Hepatocyte (in vitro differentiated cells): Measurements from ENCODE around the gene MYO18B. TPM values are rescaled to one million over a fixed set of nuclear protein-coding genes. Genes with fewer than 3 reads are reported as not detected.

Experiments
- DNase-seq: peaks from one replicate; pipeline ENCODE4 v3.0.0-alpha.2; 2016; ENCODE audit warnings: low spot score
- H2AFZ ChIP-seq: fragments of 200-600 bp; sonication (generic); 2 replicates; pipeline ENCODE4 v1.6.0; 2016; ENCODE audit warnings: antibody characterized with exemption, mild to moderate bottlenecking
- H3K27ac ChIP-seq: fragments of 200-600 bp; sonication (generic); 2 replicates; pipeline ENCODE4 v1.5.1; 2016; ENCODE audit warnings: mild to moderate bottlenecking
- H3K27me3 ChIP-seq: fragments of 200-600 bp; sonication (generic); 2 replicates; pipeline ENCODE4 v1.6.1; 2016
- H3K36me3 ChIP-seq: fragments of 200-600 bp; sonication (generic); replicated peaks from 2 replicates; pipeline ENCODE4 v1.5.1; 2016; ENCODE audit warnings: low read depth; ENCODE audit not compliant: insufficient read depth
- H3K4me1 ChIP-seq: fragments of 200-600 bp; sonication (generic); 2 replicates; pipeline ENCODE4 v1.5.1; 2016; ENCODE audit warnings: mild to moderate bottlenecking, moderate library complexity; ENCODE audit not compliant: insufficient read depth
- H3K4me2 ChIP-seq: fragments of 200-600 bp; sonication (generic); 2 replicates; pipeline ENCODE4 v1.6.0; 2016
- H3K4me3 ChIP-seq: fragments of 200-600 bp; sonication (generic); 2 replicates; pipeline ENCODE4 v1.5.1; 2016; ENCODE audit warnings: mild to moderate bottlenecking
- H3K79me2 ChIP-seq: fragments of 200-600 bp; sonication (generic); 2 replicates; pipeline ENCODE4 v1.6.0; 2017; ENCODE audit warnings: mild to moderate bottlenecking
- H3K9me2 ChIP-seq: fragments of 200-600 bp; sonication (generic); replicated peaks from 2 replicates; pipeline ENCODE4 v1.6.0; 2017; ENCODE audit warnings: mild to moderate bottlenecking; ENCODE audit not compliant: insufficient read depth
- H3K9me3 ChIP-seq: fragments of 200-600 bp; sonication (generic); 2 replicates; pipeline ENCODE4 v1.5.1; 2016; ENCODE audit warnings: low read depth, mild to moderate bottlenecking
- H4K20me1 ChIP-seq: fragments of 200-600 bp; sonication (generic); 2 replicates; pipeline ENCODE4 v1.6.0; 2016; ENCODE audit warnings: mild to moderate bottlenecking; ENCODE audit not compliant: insufficient read depth, poor library complexity, severe bottlenecking
- EZH2 ChIP-seq: fragments of 200-600 bp; sonication (generic); IDR thresholded peaks from 2 replicates; pipeline ENCODE4 v1.6.1; 2016; ENCODE audit warnings: antibody characterized with exemption, mild to moderate bottlenecking, borderline replicate concordance
- EZH2phosphoT487 ChIP-seq: fragments of 200-600 bp; sonication (generic); IDR thresholded peaks from one replicate; pipeline ENCODE4 v1.6.1; 2018; ENCODE audit warnings: antibody characterized with exemption, mild to moderate bottlenecking, low read depth, moderate library complexity; ENCODE audit not compliant: unreplicated experiment, severe bottlenecking
- WGBS: methylation state at CpG from one replicate; pipeline ENCODE4 v1.1.6; 2016; ENCODE audit warnings: low lambda C conversion rate; ENCODE audit errors: missing lambda C conversion rate; 5-methylcytosine and 5-hydroxymethylcytosine counted together
- polyA plus RNA-seq: library from polyadenylated mRNA; unstranded; fragments of >200 nt; fragmentation: Nextera tagmentation; extraction: Ambion mirVana; gene quantifications from 2 replicates; pipeline ENCODE4 v1.2.1, GENCODE V29; 2016
- total RNA-seq: library from RNA; depleted of rRNA; stranded (reverse); fragments of >200 nt; gene quantifications from 2 replicates; pipeline ENCODE4 v1.2.3, GENCODE V29; 2014
- TF ChIP-seq, protein P1 (sequence below): fragments of 200-600 bp; sonication (generic); IDR thresholded peaks from 2 replicates; pipeline ENCODE4 v1.5.1; 2016; ENCODE audit warnings: antibody characterized with exemption, mild to moderate bottlenecking; ENCODE audit not compliant: poor library complexity

The MYO18B gene
- total and polyA plus RNA-seq, 2 experiments from 2014 or later, result 0.23 TPM; not detected in 1

DNA sequence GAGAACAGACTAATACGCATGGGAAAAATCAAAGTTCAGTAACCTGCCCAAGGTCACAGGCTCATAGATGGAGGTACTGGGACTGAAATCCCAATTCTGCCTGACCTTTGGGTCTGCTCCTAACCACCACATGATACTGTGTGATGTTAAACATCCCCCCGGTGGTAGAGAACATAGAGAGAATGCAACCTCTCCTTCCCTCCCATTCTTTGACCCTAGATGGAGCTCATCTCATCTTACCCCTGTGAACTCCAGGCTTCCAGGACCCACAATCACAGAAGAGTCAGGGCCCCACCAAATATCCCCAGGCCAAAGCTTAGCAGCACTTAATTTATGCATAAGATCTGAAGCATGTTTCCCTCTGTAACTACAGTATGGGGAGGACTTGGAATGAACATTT, 198.5 kb downstream of the MYO18B start:
- Histone ChIP-seq H3K36me3 (no peaks in the 10 kb centered on the region), H3K9me3 (no peaks in the 10 kb centered on the region), H2AFZ (no peak overlapping the region), H3K4me2 (no peak overlapping the region), H4K20me1 (no peaks in the 10 kb centered on the region), H3K4me1 (no peaks in the 10 kb centered on the region), H3K4me3 (no peak overlapping the region), H3K27me3 (no peaks in the 10 kb centered on the region), H3K27ac (no peak overlapping the region), H3K9me2 (no peaks in the 10 kb centered on the region), H3K79me2 (no peaks in the 10 kb centered on the region)
- DNase-seq, result no peak
- TF ChIP-seq EZH2phosphoT487 (no peak), EZH2 (no peak)
- TF ChIP-seq, protein P1, sequence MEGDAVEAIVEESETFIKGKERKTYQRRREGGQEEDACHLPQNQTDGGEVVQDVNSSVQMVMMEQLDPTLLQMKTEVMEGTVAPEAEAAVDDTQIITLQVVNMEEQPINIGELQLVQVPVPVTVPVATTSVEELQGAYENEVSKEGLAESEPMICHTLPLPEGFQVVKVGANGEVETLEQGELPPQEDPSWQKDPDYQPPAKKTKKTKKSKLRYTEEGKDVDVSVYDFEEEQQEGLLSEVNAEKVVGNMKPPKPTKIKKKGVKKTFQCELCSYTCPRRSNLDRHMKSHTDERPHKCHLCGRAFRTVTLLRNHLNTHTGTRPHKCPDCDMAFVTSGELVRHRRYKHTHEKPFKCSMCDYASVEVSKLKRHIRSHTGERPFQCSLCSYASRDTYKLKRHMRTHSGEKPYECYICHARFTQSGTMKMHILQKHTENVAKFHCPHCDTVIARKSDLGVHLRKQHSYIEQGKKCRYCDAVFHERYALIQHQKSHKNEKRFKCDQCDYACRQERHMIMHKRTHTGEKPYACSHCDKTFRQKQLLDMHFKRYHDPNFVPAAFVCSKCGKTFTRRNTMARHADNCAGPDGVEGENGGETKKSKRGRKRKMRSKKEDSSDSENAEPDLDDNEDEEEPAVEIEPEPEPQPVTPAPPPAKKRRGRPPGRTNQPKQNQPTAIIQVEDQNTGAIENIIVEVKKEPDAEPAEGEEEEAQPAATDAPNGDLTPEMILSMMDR, result no peak
- WGBS, result 82% methylated on average over 2 of the region's 2 CpGs

DNA sequence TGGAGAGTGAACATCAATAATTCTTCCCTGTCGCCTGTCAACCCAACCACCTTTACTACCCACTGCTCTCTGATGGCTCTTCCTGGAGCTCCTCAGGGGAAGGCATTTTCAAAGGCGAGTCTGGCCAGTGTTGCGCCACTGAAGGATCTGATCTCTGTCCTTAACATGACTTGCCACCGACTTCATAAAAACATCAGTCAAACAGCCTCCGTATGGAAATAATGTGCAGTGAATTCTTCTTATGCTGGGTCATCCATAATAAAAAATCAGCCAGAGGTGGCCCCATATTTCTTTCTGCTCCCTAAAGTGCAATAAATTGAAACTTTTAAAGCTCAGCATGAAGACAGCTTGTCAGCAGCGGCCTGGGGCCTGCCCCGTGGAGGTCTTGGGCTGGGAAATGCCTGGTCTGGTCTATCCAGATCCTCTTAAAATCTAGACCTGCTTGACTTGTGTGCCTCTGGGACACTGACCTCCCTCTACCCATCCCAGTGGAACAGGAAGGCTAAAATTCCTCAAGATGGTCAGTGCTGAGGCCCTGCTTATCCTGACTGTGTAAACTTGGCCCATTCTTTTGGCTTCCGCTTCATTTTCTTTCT, 199.5 kb downstream of the MYO18B start:
- TF ChIP-seq, protein P1, result no peak
- no peak for TF ChIP-seq EZH2
- TF ChIP-seq EZH2phosphoT487, result no peak
- no peaks in the 10 kb centered on the region for H3K4me1 ChIP-seq
- no peak overlapping the region for H3K4me2 ChIP-seq
- no peaks in the 10 kb centered on the region for H3K27me3 ChIP-seq
- no peak overlapping the region for H3K4me3 ChIP-seq
- 47% methylated on average over 8 of the region's 8 CpGs for WGBS
- no peaks in the 10 kb centered on the region for H3K9me3 ChIP-seq
- no peaks in the 10 kb centered on the region for H3K79me2 ChIP-seq
- DNase-seq, result no peak
- H4K20me1 ChIP-seq, result no peaks in the 10 kb centered on the region
- H3K36me3 ChIP-seq, result no peaks in the 10 kb centered on the region
- H3K9me2 ChIP-seq, result no peaks in the 10 kb centered on the region
- no peak overlapping the region for H2AFZ ChIP-seq
- no peak overlapping the region for H3K27ac ChIP-seq

DNA sequence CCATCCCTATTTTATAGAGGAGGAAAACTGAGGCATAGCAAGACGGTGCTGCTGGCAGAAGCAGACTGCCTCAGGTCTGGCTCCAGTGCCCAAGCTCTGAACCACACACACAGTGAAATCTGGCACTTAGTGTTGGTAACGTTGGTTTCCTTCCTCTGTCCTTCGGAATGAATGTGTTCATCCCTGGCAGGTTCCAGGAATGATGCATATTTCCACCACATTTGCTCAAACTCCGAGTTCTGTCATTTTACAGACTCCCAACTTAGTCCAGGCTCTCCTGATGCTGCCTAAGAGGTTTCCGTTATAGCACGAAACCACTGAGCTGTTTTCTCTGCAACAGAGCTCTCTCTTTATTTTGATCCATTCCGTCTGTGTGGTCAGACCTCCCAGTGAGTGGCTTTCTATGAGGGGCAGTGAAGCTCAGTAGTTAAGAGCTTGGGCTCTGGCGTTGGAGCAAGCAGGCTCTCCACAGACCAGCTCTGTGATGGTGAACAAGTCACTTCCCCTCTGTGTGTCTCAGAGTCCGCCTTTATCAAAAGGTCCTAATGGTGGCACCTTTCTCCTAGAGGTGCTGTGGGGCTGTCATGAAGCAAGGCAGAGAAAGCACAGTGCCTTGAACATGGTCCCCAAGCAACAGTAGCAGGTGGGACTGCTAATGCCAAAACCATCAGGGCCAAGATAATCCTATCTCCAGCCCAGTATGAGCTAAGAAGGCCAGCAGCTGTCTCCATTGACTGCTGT, 200.3 kb downstream of the MYO18B start:
- H2AFZ ChIP-seq, result no peak overlapping the region
- no peak overlapping the region for H3K4me3 ChIP-seq
- DNase-seq, result no peak
- no peaks in the 10 kb centered on the region for H3K79me2 ChIP-seq
- no peaks in the 10 kb centered on the region for H4K20me1 ChIP-seq
- H3K27ac ChIP-seq, result no peak overlapping the region
- no peak for TF ChIP-seq EZH2phosphoT487
- no peaks in the 10 kb centered on the region for H3K27me3 ChIP-seq
- H3K4me1 ChIP-seq, result no peaks in the 10 kb centered on the region
- H3K9me3 ChIP-seq, result no peaks in the 10 kb centered on the region
- no peak overlapping the region for H3K4me2 ChIP-seq
- no peaks in the 10 kb centered on the region for H3K9me2 ChIP-seq
- no peaks in the 10 kb centered on the region for H3K36me3 ChIP-seq
- WGBS, result 84% methylated on average over 9 of the region's 9 CpGs

DNA sequence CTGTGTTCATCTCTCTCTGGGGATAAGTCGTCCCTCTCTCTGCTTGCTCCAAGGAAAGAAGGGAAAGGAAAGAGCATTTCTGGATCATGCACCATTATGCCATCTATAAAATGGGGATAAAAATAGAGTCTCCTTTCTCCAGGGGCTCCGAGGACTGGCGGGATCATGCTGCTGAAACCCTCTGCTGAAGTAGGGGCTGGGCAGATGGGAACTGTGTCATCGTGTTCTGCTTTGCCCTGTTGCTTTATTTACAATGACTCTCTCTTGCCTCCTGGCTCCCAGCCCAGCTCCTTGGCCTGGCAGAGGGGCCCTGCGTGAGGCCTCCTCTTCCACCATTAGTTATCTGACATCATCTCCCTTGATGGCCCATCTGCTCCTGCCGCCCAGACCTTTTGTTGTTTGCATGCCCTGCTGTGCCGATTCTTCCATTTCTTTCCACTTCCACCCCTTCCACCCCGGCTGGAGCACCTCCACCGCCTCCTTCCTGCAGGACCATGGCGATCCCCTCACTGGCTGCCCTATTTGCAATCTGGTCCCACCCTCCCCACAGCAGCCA, 200.9 kb downstream of the MYO18B start:
- DNase-seq, result peak; percentile 11
- no peak for TF ChIP-seq EZH2phosphoT487
- no peak for TF ChIP-seq EZH2
- TF ChIP-seq, protein P1, result no peak
- no peaks in the 10 kb centered on the region for H3K36me3 ChIP-seq
- no peaks in the 10 kb centered on the region for H3K9me3 ChIP-seq
- no peak overlapping the region for H3K4me2 ChIP-seq
- no peak overlapping the region for H3K4me3 ChIP-seq
- H3K9me2 ChIP-seq, result no peaks in the 10 kb centered on the region
- no peak overlapping the region for H3K27ac ChIP-seq
- no peaks in the 10 kb centered on the region for H3K79me2 ChIP-seq
- 57% methylated on average over 9 of the region's 10 CpGs for WGBS
- no peaks in the 10 kb centered on the region for H3K4me1 ChIP-seq
- no peaks in the 10 kb centered on the region for H3K27me3 ChIP-seq
- no peaks in the 10 kb centered on the region for H4K20me1 ChIP-seq
- no peak overlapping the region for H2AFZ ChIP-seq
